ENCODE results near the gene MTA1.

Gene MTA1

GRCh38 chr14:105410642-105411016, 9.0 kb upstream of the MTA1 start:
- DNase-seq (ENCODE audit: low read depth) = no peak

GRCh38 chr14:105411017-105411941, 8.3 kb upstream of the MTA1 start:
- no peak for DNase-seq (ENCODE audit: low read depth)

GRCh38 chr14:105411985-105412770, 7.4 kb upstream of the MTA1 start:
- DNase-seq (ENCODE audit: low read depth) = no peak

GRCh38 chr14:105412771-105413543, 6.7 kb upstream of the MTA1 start:
- no peak for DNase-seq (ENCODE audit: low read depth)

- DNase-seq (ENCODE audit: low read depth) = no peak
Observed at GRCh38 chr14:105413544-105413886, 6.1 kb upstream of the MTA1 start.

GRCh38 chr14:105414456-105415371, 4.9 kb upstream of the MTA1 start:
- DNase-seq (ENCODE audit: low read depth) = peak; percentile 49

- no peak for DNase-seq (ENCODE audit: low read depth)
Observed at GRCh38 chr14:105415481-105416428, 3.9 kb upstream of the MTA1 start.

GRCh38 chr14:105416671-105417070, 3.0 kb upstream of the MTA1 start:
- DNase-seq (ENCODE audit: low read depth) = no peak

- no peak for DNase-seq (ENCODE audit: low read depth)
Observed at GRCh38 chr14:105417690-105418121, 1.9 kb upstream of the MTA1 start.

GRCh38 chr14:105418269-105419194, 1.1 kb upstream of the MTA1 start:
- DNase-seq (ENCODE audit: low read depth) = no peak

GRCh38 chr14:105420101-105420973, 710 bp downstream of the MTA1 start:
- no peak for DNase-seq (ENCODE audit: low read depth)

GRCh38 chr14:105420974-105421674, 1.5 kb downstream of the MTA1 start:
- no peak for DNase-seq (ENCODE audit: low read depth)

- DNase-seq (ENCODE audit: low read depth) = no peak
Observed at GRCh38 chr14:105421723-105422615, 2.3 kb downstream of the MTA1 start.

GRCh38 chr14:105422695-105423487, 3.3 kb downstream of the MTA1 start:
- no peak for DNase-seq (ENCODE audit: low read depth)

GRCh38 chr14:105423488-105424195, 4.0 kb downstream of the MTA1 start:
- no peak for DNase-seq (ENCODE audit: low read depth)

All from stimulated activated CD8-positive, alpha-beta memory T cell treated with anti-CD3 and anti-CD28 coated beads, Interleukin-12 subunit alpha, Interleukin-12 subunit beta, amount 100 ng/mL, for 4 hours (primary cell).